Hepatocyte (in vitro differentiated cells): ENCODE results near the gene PXDC1. TPM values are rescaled to one million over a fixed set of nuclear protein-coding genes. Genes with fewer than 3 reads are reported as not detected.

Source experiments
- DNase-seq: peaks from one replicate; pipeline ENCODE4 v3.0.0-alpha.2; 2016; ENCODE audit warnings: low spot score
- H2AFZ ChIP-seq: fragments of 200-600 bp; sonication (generic); 2 replicates; pipeline ENCODE4 v1.6.0; 2016; ENCODE audit warnings: antibody characterized with exemption, mild to moderate bottlenecking
- H3K27ac ChIP-seq: fragments of 200-600 bp; sonication (generic); 2 replicates; pipeline ENCODE4 v1.5.1; 2016; ENCODE audit warnings: mild to moderate bottlenecking
- H3K27me3 ChIP-seq: fragments of 200-600 bp; sonication (generic); 2 replicates; pipeline ENCODE4 v1.6.1; 2016
- H3K36me3 ChIP-seq: fragments of 200-600 bp; sonication (generic); replicated peaks from 2 replicates; pipeline ENCODE4 v1.5.1; 2016; ENCODE audit warnings: low read depth; ENCODE audit not compliant: insufficient read depth
- H3K4me1 ChIP-seq: fragments of 200-600 bp; sonication (generic); 2 replicates; pipeline ENCODE4 v1.5.1; 2016; ENCODE audit warnings: mild to moderate bottlenecking, moderate library complexity; ENCODE audit not compliant: insufficient read depth
- H3K4me2 ChIP-seq: fragments of 200-600 bp; sonication (generic); 2 replicates; pipeline ENCODE4 v1.6.0; 2016
- H3K4me3 ChIP-seq: fragments of 200-600 bp; sonication (generic); 2 replicates; pipeline ENCODE4 v1.5.1; 2016; ENCODE audit warnings: mild to moderate bottlenecking
- H3K79me2 ChIP-seq: fragments of 200-600 bp; sonication (generic); 2 replicates; pipeline ENCODE4 v1.6.0; 2017; ENCODE audit warnings: mild to moderate bottlenecking
- H3K9me2 ChIP-seq: fragments of 200-600 bp; sonication (generic); replicated peaks from 2 replicates; pipeline ENCODE4 v1.6.0; 2017; ENCODE audit warnings: mild to moderate bottlenecking; ENCODE audit not compliant: insufficient read depth
- H3K9me3 ChIP-seq: fragments of 200-600 bp; sonication (generic); 2 replicates; pipeline ENCODE4 v1.5.1; 2016; ENCODE audit warnings: low read depth, mild to moderate bottlenecking
- H4K20me1 ChIP-seq: fragments of 200-600 bp; sonication (generic); 2 replicates; pipeline ENCODE4 v1.6.0; 2016; ENCODE audit warnings: mild to moderate bottlenecking; ENCODE audit not compliant: insufficient read depth, poor library complexity, severe bottlenecking
- CTCF ChIP-seq: fragments of 200-600 bp; sonication (generic); IDR thresholded peaks from 2 replicates; pipeline ENCODE4 v1.5.1; 2016; ENCODE audit warnings: antibody characterized with exemption, mild to moderate bottlenecking; ENCODE audit not compliant: poor library complexity
- EZH2 ChIP-seq: fragments of 200-600 bp; sonication (generic); IDR thresholded peaks from 2 replicates; pipeline ENCODE4 v1.6.1; 2016; ENCODE audit warnings: antibody characterized with exemption, mild to moderate bottlenecking, borderline replicate concordance
- EZH2phosphoT487 ChIP-seq: fragments of 200-600 bp; sonication (generic); IDR thresholded peaks from one replicate; pipeline ENCODE4 v1.6.1; 2018; ENCODE audit warnings: antibody characterized with exemption, mild to moderate bottlenecking, low read depth, moderate library complexity; ENCODE audit not compliant: unreplicated experiment, severe bottlenecking
- WGBS: methylation state at CpG from one replicate; pipeline ENCODE4 v1.1.6; 2016; ENCODE audit warnings: low lambda C conversion rate; ENCODE audit errors: missing lambda C conversion rate; 5-methylcytosine and 5-hydroxymethylcytosine counted together
- polyA plus RNA-seq: library from polyadenylated mRNA; unstranded; fragments of >200 nt; fragmentation: Nextera tagmentation; extraction: Ambion mirVana; gene quantifications from 2 replicates; pipeline ENCODE4 v1.2.1, GENCODE V29; 2016
- total RNA-seq: library from RNA; depleted of rRNA; stranded (reverse); fragments of >200 nt; gene quantifications from 2 replicates; pipeline ENCODE4 v1.2.3, GENCODE V29; 2014

PXDC1 gene
- total and polyA plus RNA-seq, 2 experiments from 2014 or later = 83.8 to 90.8 TPM

GRCh38 chr6:3711776-3712175, 39.7 kb downstream of the PXDC1 start:
- WGBS = 74% methylated on average over 6 of the region's 6 CpGs
- H3K27ac ChIP-seq = no peak overlapping the region
- DNase-seq = no peak

GRCh38 chr6:3710403-3710802, 41.1 kb downstream of the PXDC1 start:
- TF ChIP-seq EZH2 = no peak
- no peak for TF ChIP-seq EZH2phosphoT487
- TF ChIP-seq CTCF = no peak
- no peaks in the 10 kb centered on the region for H4K20me1 ChIP-seq
- H2AFZ ChIP-seq = no peak overlapping the region
- no peak for DNase-seq
- H3K9me2 ChIP-seq = no peaks in the 10 kb centered on the region
- H3K4me1 ChIP-seq = no peaks in the 10 kb centered on the region
- no peaks in the 10 kb centered on the region for H3K27me3 ChIP-seq
- WGBS = 77% methylated on average over 7 of the region's 7 CpGs
- H3K79me2 ChIP-seq = no peaks in the 10 kb centered on the region
- H3K27ac ChIP-seq = no peak overlapping the region
- H3K36me3 ChIP-seq = no peaks in the 10 kb centered on the region
- no peak overlapping the region for H3K4me3 ChIP-seq
- no peak overlapping the region for H3K4me2 ChIP-seq
- H3K9me3 ChIP-seq = no peaks in the 10 kb centered on the region

More at GRCh38 chr6:3711776-3712175, 39.7 kb downstream of the PXDC1 start:
- Histone ChIP-seq H3K4me3 (no peak overlapping the region), H4K20me1 (no peaks in the 10 kb centered on the region), H3K27me3 (no peaks in the 10 kb centered on the region), H2AFZ (no peak overlapping the region), H3K4me1 (no peaks in the 10 kb centered on the region), H3K9me3 (no peaks in the 10 kb centered on the region), H3K36me3 (no peaks in the 10 kb centered on the region), H3K79me2 (no peaks in the 10 kb centered on the region), H3K4me2 (no peak overlapping the region), H3K9me2 (no peaks in the 10 kb centered on the region)
- TF ChIP-seq EZH2phosphoT487 = no peak
- TF ChIP-seq CTCF = no peak
- no peak for TF ChIP-seq EZH2

GRCh38 chr6:3708540-3708939, 43.0 kb downstream of the PXDC1 start:
- Histone ChIP-seq H3K4me1 (no peaks in the 10 kb centered on the region), H3K27me3 (no peaks in the 10 kb centered on the region), H2AFZ (no peak overlapping the region), H3K27ac (no peak overlapping the region), H3K9me3 (no peaks in the 10 kb centered on the region), H3K4me2 (no peak overlapping the region), H4K20me1 (no peaks in the 10 kb centered on the region), H3K4me3 (no peak overlapping the region), H3K79me2 (no peaks in the 10 kb centered on the region), H3K9me2 (no peaks in the 10 kb centered on the region), H3K36me3 (no peaks in the 10 kb centered on the region)
- no peak for DNase-seq
- 91% methylated on average over 4 of the region's 4 CpGs for WGBS
- no peak for TF ChIP-seq EZH2phosphoT487
- TF ChIP-seq CTCF = no peak
- TF ChIP-seq EZH2 = no peak

DNA sequence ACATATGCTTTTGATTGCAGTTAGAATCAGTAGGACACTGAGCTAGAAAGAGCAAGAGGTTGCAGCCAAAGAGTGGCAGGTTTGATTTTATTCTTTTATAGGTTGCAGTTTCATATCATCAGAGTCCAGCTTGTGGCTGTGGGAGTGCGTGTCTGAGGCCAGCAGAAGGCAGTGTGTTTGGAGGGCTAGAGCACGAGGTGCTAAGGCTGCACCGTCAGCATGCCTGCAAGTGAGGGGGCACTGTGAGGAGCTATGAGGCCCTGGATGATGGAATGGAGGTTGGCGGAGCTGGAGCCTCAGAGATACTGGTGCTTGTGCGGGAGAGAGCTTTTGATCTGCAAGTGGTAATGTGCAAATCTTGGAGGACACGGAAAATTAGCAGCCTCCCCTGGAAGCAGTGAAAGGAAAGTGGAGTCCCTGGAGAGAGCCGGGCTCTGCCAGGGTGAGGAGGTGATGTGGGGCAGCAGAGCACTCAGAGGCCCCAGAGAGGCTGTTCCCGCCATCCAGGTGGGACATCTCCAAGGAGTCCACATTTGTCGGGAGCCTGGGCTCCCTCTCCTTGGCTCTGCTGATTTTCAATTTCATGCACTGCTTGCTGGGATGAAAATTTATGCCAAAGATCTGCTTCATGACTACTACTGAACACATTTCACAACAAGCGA, 43.6 kb downstream of the PXDC1 start:
- no peak overlapping the region for H3K4me2 ChIP-seq
- no peak overlapping the region for H2AFZ ChIP-seq
- H3K79me2 ChIP-seq = no peaks in the 10 kb centered on the region
- no peak overlapping the region for H3K4me3 ChIP-seq
- 89% methylated on average over 10 of the region's 10 CpGs for WGBS
- H3K36me3 ChIP-seq = no peaks in the 10 kb centered on the region
- no peak for TF ChIP-seq EZH2
- no peak for TF ChIP-seq EZH2phosphoT487
- no peak for TF ChIP-seq CTCF
- no peaks in the 10 kb centered on the region for H3K27me3 ChIP-seq
- no peak for DNase-seq
- H3K27ac ChIP-seq = no peak overlapping the region
- no peaks in the 10 kb centered on the region for H4K20me1 ChIP-seq
- H3K9me3 ChIP-seq = no peaks in the 10 kb centered on the region
- H3K4me1 ChIP-seq = no peaks in the 10 kb centered on the region
- no peaks in the 10 kb centered on the region for H3K9me2 ChIP-seq
